HG03378 (cell line): ENCODE data around the gene HAAO.
A peak's percentile ranks its signal among the peaks of the same experiment; 100 is the strongest.
"Not testable (repeated sequence)": the region's sequence is repeated elsewhere in the genome, so short reads cannot be mapped to it uniquely, and the experiment has no call there.

ENCODE experiments used
- ATAC-seq: cut with Tn5 transposase; IDR thresholded peaks from one replicate; pipeline ENCODE4 v1.9.1; 2021; ENCODE audit warnings: mild to moderate bottlenecking, moderate library complexity; ENCODE audit not compliant: unreplicated experiment

The HAAO gene

DNA sequence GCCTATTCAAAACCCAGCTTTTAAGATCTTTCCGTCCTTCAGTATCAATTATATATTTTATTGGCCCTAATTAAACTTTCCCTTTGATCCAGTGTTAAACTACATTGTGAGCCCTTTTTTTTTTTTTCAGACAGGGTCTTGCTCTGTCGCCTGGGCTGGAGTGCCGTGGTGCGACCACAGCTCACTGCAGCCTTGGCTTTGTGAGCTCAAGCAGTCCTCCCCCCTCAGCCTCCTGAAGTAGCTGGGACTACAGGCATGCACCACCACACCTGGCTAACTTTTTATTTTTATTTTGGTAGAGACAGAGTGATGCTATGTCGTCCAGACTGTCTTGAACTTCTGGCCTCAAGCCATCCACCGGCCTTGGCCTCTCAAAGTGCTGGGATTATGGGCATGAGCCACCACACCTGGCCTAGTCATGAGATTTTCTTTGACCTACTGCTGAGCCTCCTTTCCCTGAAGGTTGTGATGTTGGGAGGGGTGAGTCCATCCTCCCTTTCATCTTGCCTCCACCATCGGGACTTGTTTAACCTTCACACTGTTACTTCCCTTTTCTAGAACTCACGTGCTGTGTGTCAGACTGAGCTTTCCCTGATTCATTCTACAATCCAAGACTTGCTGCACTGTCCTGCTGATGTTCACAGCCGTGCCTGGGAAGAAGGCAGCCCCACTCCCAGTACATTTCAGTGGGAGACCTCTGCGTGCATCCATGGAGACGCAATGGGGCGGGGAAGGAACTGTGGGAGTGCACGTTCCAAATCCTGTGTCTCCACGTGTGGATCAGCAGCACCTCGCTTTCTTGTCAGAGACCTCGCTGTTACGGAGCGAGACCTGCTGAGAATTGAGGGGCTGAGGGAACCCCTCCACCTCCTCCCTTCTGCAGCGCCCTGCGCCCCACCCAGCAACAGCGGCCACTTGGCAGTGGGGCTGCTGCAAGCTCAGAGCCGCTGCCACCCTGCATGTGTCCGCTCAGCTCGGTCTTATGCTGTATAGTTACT is 39.3 kb downstream of the HAAO start:
- ATAC-seq: no peak

GRCh38 chr2:42752314-42752713 is 40.1 kb downstream of the HAAO start:
- ATAC-seq: peak; percentile 71

GRCh38 chr2:42748840-42749239 is 43.5 kb downstream of the HAAO start:
- no peak for ATAC-seq

- no peak for ATAC-seq
Observed at GRCh38 chr2:42747422-42747821, 45.0 kb downstream of the HAAO start.

- ATAC-seq: no peak
Observed at GRCh38 chr2:42744545-42745082, 47.8 kb downstream of the HAAO start.

DNA sequence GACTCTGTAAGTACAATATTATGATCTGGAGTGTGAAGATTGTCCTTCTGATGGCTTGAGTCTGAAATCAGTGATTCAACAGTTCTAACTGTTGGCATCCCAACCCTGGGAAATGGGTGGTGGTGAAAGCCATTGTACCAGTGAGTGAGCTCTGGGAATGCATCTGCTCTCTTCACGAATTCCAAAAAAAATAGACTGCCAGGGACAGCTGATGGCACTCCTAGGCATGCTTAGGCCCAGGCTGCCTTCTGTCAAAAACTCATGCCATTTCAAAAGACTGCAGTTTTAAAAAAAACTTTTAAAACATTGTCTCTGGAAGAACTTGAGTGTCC is 48.8 kb downstream of the HAAO start:
- ATAC-seq: no peak

DNA sequence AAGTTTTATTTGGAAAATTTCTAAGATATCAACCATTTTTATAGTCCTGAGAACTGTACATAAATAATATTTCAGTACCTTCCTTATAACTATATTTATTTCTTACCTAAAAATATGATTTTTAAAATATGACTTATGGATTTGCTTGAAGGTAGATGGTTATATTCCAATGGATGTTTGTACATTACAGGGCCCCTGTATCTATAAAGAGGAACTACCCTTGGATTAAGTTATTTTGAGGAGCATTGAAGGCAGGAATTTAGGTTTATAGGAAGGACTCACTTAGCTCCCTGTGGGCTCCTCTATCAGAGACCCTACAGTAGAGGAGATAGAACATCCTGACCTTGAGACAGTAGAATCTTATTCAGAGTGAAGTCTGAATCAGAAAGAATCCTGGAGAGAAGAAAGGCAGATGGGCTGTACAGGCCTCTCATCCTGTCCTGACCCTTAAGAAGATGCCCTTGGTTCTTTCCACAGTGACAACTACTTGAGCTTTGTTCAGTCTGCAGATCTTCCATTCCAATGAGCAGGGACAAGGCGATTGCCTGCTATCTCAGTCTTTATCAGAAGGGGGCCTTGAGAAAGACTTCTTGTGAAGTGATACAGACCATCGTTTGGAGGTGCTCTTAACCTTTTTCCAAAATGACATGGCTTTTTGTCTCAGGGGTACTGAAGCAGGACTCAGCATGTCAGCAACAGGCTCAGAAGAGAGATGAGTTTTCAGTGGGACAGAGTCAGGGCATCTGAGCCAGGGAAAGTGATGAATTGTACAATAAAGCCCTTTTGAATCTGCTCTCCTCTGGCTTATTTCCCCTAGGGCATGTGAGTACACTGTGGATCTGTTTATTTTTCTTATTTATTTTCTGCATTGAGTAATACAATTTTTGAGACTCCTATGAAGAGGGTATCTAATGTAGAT is 49.4 kb downstream of the HAAO start:
- ATAC-seq: no peak

- ATAC-seq: no peak
Observed at GRCh38 chr2:42741140-42741539, 51.2 kb downstream of the HAAO start.

DNA sequence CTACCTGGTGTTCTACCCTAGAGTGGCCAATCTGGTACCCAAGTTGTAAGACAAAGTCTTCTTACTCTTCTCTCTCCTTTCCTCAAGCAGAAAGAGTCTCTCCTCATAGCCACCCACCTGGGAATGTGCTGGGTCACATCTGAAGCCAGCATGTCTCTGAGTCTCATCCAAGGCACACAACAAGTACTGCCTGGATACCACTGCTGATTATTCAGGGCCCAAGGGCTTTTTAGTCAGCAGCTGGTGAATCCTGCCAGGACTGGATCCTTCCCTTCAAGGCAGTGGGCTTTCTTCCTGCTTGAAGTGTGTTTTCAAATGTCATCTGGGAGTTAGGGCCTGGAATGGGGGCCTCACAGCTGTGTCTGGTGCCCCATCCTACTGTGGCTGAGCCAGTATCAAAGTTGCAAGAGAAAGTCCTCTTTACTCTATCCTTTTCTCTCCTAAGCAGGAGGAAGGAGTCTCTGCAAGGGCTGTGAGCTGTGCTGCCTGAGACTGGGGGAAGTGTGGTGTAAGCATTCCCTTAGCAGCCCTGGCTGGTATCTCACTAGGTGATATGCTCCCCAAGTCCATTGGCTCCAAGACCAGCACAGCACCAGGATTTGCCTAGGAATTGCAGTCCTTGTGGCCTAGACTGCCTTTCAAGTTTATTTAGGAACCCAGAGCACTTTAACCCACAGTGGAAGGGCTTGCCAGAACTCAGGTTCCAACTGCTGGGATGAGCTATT is 55.6 kb downstream of the HAAO start:
- no peak for ATAC-seq

DNA sequence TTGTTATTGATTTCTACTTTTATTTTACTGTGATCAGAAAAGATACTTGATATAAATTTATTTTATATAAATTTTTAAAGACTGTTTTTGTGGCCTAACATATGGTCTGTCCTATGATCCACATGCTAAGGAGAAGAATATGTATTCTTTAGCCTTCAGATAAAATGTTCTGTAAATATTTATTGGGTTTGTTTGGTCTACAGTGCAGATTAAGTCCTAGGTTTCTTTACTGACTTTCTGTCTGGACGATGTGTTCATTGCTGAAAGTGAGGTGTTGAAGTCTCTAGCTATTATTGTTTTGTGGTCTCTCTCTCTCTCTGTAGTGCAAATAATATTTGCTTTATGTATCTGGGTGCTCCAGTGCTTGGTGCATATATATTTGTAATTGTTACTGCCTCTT is 58.5 kb downstream of the HAAO start:
- no peak for ATAC-seq

DNA sequence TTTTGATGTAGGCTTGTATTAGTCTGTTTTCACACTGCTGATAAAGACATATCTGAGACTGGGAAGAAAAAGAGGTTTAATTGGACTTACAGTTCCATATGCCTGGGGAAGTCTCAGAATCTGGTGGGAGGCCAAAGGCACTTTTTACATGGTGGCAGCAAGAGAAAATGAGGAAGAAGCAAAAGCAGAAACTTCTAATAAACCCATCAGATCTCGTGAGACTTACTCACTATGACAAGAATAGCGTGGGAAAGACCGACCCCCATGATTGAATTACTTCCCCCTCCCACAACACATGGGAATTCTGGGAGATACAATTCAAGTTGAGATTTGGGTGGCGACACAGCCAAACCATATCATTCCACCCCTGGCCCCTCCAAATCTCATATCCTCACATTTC is 61.1 kb downstream of the HAAO start:
- not testable (repeated sequence) for ATAC-seq

DNA sequence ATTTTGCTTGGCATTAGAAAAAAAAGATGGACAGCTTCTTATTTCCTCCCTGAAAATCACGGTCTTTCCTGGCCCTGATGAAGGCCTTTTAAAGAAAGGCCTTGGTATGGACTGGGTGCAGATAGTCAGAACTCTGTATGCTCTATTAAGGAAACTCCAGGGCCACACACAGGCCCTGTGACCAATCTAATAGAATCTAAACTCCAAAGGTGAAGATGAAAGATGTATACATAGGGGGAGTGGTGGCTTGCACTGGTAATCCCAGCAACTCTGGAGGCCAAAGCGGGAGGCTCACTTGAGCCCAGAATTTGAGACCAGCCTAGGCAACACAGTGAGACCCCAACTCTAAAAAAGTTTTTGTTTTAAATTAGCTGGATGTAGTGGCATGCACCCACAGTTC is 65.7 kb downstream of the HAAO start:
- ATAC-seq: no peak

- ATAC-seq: no peak
Observed at GRCh38 chr2:42725657-42726056, 66.7 kb downstream of the HAAO start.

DNA sequence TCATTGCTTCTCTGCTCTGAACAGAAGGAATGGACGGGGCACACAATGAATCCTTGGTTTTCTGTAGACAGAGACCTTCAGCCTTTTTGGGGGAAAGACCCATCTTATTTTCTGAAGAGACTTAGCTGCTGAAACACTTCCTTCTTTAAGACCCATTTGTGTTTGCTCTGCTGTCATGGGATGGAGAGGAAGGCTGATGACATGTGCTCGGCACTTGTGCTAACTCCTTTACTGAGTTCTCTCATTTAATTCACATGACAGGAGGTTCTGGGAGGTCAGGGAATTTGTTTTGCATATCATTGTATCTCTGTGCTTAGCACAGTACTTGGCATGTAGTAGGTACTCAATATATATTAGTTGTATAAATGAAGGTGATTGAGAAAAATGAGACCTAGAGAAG is 67.5 kb downstream of the HAAO start:
- ATAC-seq: no peak

DNA sequence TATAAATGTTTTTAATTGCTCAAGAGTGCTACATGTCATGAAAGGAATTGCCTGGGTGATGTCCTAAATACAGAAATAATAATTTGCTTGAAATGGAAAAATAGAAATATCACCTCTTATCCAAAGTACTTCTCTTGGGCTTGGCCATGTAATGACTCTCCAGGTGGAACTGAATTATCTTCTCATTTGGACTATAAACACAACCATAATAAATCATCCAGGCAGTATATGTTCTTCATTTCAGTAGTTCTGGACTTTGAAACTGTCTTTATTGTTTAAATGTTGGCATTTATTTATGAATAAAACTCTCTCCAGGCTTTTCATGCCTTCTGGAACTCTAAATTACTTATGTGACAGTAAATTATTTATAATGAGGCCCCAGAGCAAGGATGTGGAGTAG is 68.9 kb downstream of the HAAO start:
- no peak for ATAC-seq

- peak; percentile 99 for ATAC-seq
Observed at GRCh38 chr2:42722320-42723190, 69.8 kb downstream of the HAAO start.

GRCh38 chr2:42721898-42722297 is 70.5 kb downstream of the HAAO start:
- no peak for ATAC-seq
